HFFc6 (cell line): ENCODE data around the gene BBS10. TPM values are rescaled to one million over a fixed set of nuclear protein-coding genes. Genes with fewer than 3 reads are reported as not detected.

Source experiments
- DNase-seq: peaks from one replicate; pipeline ENCODE4 v3.0.0-alpha.2; 2018
- H3K27ac Mint-ChIP-seq: 2 replicates; pipeline ENCODE4 v1.8.0; 2020; ENCODE audit warnings: mild to moderate bottlenecking, mixed read lengths
- H3K27me3 Mint-ChIP-seq: 2 replicates; pipeline ENCODE4 v1.8.0; 2021; ENCODE audit warnings: mild to moderate bottlenecking, moderate library complexity, mixed read lengths; ENCODE audit not compliant: insufficient read depth
- H3K36me3 Mint-ChIP-seq: 2 replicates; pipeline ENCODE4 v1.8.0; 2021; ENCODE audit warnings: low read depth, mixed read lengths
- H3K4me1 Mint-ChIP-seq: 2 replicates; pipeline ENCODE4 v1.8.0; 2020; ENCODE audit warnings: low read depth, mixed read lengths
- H3K4me3 Mint-ChIP-seq: 2 replicates; pipeline ENCODE4 v1.8.0; 2020; ENCODE audit warnings: mild to moderate bottlenecking, moderate library complexity, mixed read lengths
- H3K9me3 Mint-ChIP-seq: 2 replicates; pipeline ENCODE4 v1.8.0; 2020; ENCODE audit warnings: mild to moderate bottlenecking, mixed read lengths
- total RNA-seq, 6 experiments: library from RNA; stranded (reverse); fragmentation: NEBNext Ultra II Directional; extraction: Animal tissue kit (Norgen Biotek cat#: 25700); gene quantifications; 2 replicates in 1 of 6; 3 replicates in 5 of 6; pipeline ENCODE4 v1.2.3, GENCODE V29; 2021
- TF ChIP-seq, protein P1 (sequence below): fragments of 200-600 bp; sonication (generic); IDR thresholded peaks from 2 replicates; pipeline ENCODE4 v1.5.0; 2021; ENCODE audit warnings: antibody characterized with exemption, mild to moderate bottlenecking

The BBS10 gene
- total RNA-seq, 6 experiments from 2014 or later: 10.0 to 11.8 (median 10.8) TPM

DNA sequence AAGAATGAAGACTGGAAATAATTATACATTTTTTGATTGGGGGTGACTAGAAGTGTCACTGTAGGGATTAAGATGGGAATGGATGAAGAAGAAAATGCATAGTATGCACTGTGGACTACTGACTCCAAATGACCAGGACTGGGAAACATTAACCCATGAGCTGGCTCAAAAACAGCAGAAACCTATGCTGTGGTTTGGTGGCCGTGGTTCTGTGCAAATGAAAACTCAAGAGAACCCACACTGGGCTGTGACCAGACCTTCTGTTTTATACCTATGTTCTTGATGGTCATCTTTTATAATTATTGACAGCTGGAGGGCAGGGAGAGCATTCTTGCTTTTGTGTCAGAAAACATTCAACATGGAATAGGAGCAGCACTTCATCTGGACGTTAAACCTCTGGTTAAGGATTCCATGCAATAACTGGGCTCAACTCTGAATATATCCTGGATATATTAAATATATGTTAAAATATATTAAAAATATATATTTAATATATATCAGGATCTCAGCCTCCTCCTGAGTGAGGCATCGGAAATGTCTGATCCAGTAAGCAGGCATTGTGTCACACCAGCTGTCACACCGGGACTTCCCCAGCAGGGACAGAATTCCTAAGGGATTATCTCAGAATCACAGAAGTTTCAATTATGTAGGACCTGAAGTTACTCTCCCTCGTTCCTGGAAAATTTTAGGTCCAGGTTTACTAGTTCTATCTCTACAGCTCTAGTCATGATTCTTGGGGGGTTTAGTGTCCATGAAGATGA is 48.5 kb downstream of the BBS10 start:
- DNase-seq: no peak
- Mint-ChIP-seq H3K27me3 (no peaks in the 10 kb centered on the region), H3K36me3 (peaks cover 31% of the 10 kb centered on the region), H3K27ac (peak overlapping the region; percentile 46; the same call in 1 of the 2 replicates), H3K9me3 (no peaks in the 10 kb centered on the region), H3K4me1 (peaks cover 42% of the 10 kb centered on the region), H3K4me3 (no peak overlapping the region)
- TF ChIP-seq, protein P1, sequence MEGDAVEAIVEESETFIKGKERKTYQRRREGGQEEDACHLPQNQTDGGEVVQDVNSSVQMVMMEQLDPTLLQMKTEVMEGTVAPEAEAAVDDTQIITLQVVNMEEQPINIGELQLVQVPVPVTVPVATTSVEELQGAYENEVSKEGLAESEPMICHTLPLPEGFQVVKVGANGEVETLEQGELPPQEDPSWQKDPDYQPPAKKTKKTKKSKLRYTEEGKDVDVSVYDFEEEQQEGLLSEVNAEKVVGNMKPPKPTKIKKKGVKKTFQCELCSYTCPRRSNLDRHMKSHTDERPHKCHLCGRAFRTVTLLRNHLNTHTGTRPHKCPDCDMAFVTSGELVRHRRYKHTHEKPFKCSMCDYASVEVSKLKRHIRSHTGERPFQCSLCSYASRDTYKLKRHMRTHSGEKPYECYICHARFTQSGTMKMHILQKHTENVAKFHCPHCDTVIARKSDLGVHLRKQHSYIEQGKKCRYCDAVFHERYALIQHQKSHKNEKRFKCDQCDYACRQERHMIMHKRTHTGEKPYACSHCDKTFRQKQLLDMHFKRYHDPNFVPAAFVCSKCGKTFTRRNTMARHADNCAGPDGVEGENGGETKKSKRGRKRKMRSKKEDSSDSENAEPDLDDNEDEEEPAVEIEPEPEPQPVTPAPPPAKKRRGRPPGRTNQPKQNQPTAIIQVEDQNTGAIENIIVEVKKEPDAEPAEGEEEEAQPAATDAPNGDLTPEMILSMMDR: no peak

Other genes with a start within 250 kb of the BBS10 start
- 10 to 100 TPM; 66.8 to 77.8 (median 71.1) TPM for gene OSBPL8, start 211.4 kb upstream of the BBS10 start, total RNA-seq